SU-DHL-6 (cell line): Measurements from ENCODE around the gene CFAP54.

Source experiments
- EZH2phosphoT487 ChIP-seq: fragments of 200-600 bp; sonication (generic), shearing (Covaris generic); conservative IDR thresholded peaks from 2 replicates; pipeline ENCODE4 v1.6.1; 2018; ENCODE audit warnings: mild to moderate bottlenecking, antibody characterized with exemption, low read length, moderate library complexity, mixed read lengths
- TF ChIP-seq, protein P1 (sequence below): fragments of 200-600 bp; sonication (generic); IDR thresholded peaks from one replicate; pipeline ENCODE4 v1.5.1; 2017; ENCODE audit warnings: antibody characterized with exemption, mild to moderate bottlenecking, low read length, moderate library complexity; ENCODE audit not compliant: insufficient read depth, poor library complexity, severe bottlenecking

DNA sequence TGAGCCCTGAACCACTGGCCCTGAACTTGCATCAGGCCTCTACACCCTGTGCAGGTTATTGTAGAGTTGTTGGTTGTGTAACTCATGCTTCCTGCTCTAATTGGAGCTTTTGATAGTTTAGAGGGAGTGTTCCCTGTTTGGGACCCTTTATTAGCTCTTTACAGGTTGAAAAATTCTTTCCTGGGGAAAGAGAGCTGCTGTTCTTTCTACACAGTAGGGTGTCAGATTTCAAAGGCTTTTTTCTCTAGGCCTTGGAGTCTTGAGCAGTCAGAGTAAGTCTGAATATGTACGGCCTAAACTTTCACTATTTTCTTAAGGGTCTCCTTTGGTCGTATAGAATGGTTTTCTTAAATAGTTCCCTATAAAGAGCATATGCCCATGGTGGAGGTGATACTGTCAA, 356.9 kb downstream of the CFAP54 start:
- TF ChIP-seq, protein P1, sequence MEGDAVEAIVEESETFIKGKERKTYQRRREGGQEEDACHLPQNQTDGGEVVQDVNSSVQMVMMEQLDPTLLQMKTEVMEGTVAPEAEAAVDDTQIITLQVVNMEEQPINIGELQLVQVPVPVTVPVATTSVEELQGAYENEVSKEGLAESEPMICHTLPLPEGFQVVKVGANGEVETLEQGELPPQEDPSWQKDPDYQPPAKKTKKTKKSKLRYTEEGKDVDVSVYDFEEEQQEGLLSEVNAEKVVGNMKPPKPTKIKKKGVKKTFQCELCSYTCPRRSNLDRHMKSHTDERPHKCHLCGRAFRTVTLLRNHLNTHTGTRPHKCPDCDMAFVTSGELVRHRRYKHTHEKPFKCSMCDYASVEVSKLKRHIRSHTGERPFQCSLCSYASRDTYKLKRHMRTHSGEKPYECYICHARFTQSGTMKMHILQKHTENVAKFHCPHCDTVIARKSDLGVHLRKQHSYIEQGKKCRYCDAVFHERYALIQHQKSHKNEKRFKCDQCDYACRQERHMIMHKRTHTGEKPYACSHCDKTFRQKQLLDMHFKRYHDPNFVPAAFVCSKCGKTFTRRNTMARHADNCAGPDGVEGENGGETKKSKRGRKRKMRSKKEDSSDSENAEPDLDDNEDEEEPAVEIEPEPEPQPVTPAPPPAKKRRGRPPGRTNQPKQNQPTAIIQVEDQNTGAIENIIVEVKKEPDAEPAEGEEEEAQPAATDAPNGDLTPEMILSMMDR = no peak
- TF ChIP-seq EZH2phosphoT487 = no peak
